ENCODE results near the gene DMAC2.

GRCh38 chr19:41384351-41384750 is 55.4 kb downstream of the DMAC2 start:
- TF ChIP-seq CTCF (IDR thresholded peaks at IDR 0.05) = no peak
- TF ChIP-seq POLR2A (IDR thresholded peaks at IDR 0.05) = no peak

Data from lower leg skin (tissue), 3 donors.